GM12878 (cell line): ENCODE data around the gene HIVEP2. TPM values are rescaled to one million over a fixed set of nuclear protein-coding genes. Genes with fewer than 3 reads are reported as not detected.
A peak's percentile ranks its signal among the peaks of the same experiment; 100 is the strongest.

Experiments
- ATAC-seq: fragments of 200-7000 bp; cut with Tn5 transposase; 3 replicates; pipeline ENCODE4 v1.9.1; 2020; ENCODE audit warnings: mild to moderate bottlenecking, moderate library complexity
- BruUV-seq: library from RNA; stranded (reverse); fragments of 400-500 nt; replicated peaks from 2 replicates; lab custom pipeline; 2021; lab: Mats Ljungman, UMichigan
- CTCF ChIA-PET: fragments of 300-600 bp; sonication (Branson Sonifier 250); formaldehyde crosslinking; extraction: SDS; loops from one replicate; lab custom pipeline; 2021; ENCODE audit warnings: inconsistent platforms; lab: Yijun Ruan, JAX
- POLR2A ChIA-PET: fragments of 350-600 bp; formaldehyde crosslinking; extraction: SDS; loops from one replicate; lab custom pipeline; 2021; ENCODE audit warnings: inconsistent platforms; lab: Charles Lee
- RAD21 ChIA-PET: fragments of 300-600 bp; sonication (Branson Sonifier 250); formaldehyde crosslinking; loops from one replicate; lab custom pipeline; 2023; ENCODE audit warnings: antibody characterized with exemption; ENCODE audit not compliant: unreplicated experiment; lab: Charles Lee
- SMC1A ChIA-PET: fragments of 300-600 bp; sonication (Branson Sonifier 250); formaldehyde crosslinking; loops from one replicate; lab custom pipeline; 2023; ENCODE audit not compliant: unreplicated experiment, uncharacterized antibody; lab: Charles Lee
- DNase-seq: peaks from one replicate; pipeline ENCODE4 v3.0.0-alpha.2; 2011; ENCODE audit warnings: low read depth, low spot score
- FAIRE-seq: peaks from 3 replicates; lab custom pipeline; 2011; peaks lifted over from hg19 to GRCh38; lab: Jason Lieb, UNC
- H2AFZ ChIP-seq: 2 replicates; pipeline ENCODE4 v1.6.0; 2011; ENCODE audit warnings: low read depth, low read length, control low read depth; ENCODE audit not compliant: control insufficient read depth
- H3K27ac ChIP-seq: 2 replicates; pipeline ENCODE4 v1.5.1; 2011; ENCODE audit warnings: control low read depth; ENCODE audit not compliant: control insufficient read depth, insufficient read depth
- H3K27me3 ChIP-seq, 2 experiments: replicated peaks in 1 of 2; 2 replicates each; pipeline versions ENCODE4 v1.6.0 to v1.6.1; 2011; ENCODE audit warnings: low read length in 1 of 2; ENCODE audit not compliant: control insufficient read depth in 2 of 2, insufficient read depth in 2 of 2
- H3K36me3 ChIP-seq, 2 experiments: 2 replicates each; pipeline ENCODE4 v1.5.1; 2011; ENCODE audit warnings: low read length in 1 of 2; ENCODE audit not compliant: control insufficient read depth in 2 of 2, insufficient read depth in 2 of 2
- H3K4me1 ChIP-seq: 2 replicates; pipeline ENCODE4 v1.6.1; 2011; ENCODE audit warnings: mild to moderate bottlenecking, low read length, moderate library complexity, mixed read lengths; ENCODE audit not compliant: control insufficient read depth, insufficient read depth
- H3K4me2 ChIP-seq: 2 replicates; pipeline ENCODE4 v1.6.0; 2011; ENCODE audit warnings: control low read depth; ENCODE audit not compliant: control insufficient read depth, insufficient read depth
- H3K4me3 ChIP-seq: fragments of 200-600 bp; sonication (generic); 2 replicates; pipeline ENCODE4 v1.5.1; 2016
- H3K79me2 ChIP-seq: 2 replicates; pipeline ENCODE4 v1.6.0; 2011; ENCODE audit warnings: low read length; ENCODE audit not compliant: control insufficient read depth, insufficient read depth
- H3K9ac ChIP-seq: 2 replicates; pipeline ENCODE4 v1.8.0; 2011; ENCODE audit warnings: low read length, control low read depth, mixed read lengths; ENCODE audit not compliant: control insufficient read depth, insufficient read depth
- H3K9me3 ChIP-seq: replicated peaks from 3 replicates; pipeline ENCODE4 v1.5.1; 2011; ENCODE audit warnings: mild to moderate bottlenecking, low read length; ENCODE audit not compliant: control insufficient read depth, insufficient read depth
- H4K20me1 ChIP-seq: 2 replicates; pipeline ENCODE4 v1.6.0; 2011; ENCODE audit not compliant: control insufficient read depth, insufficient read depth
- ASH2L ChIP-seq: fragments of 300-600, 200-600 bp; sonication (generic); IDR thresholded peaks from 2 replicates; pipeline ENCODE4 v1.6.1; 2017; ENCODE audit warnings: low read depth, mild to moderate bottlenecking, borderline replicate concordance
- EZH2 ChIP-seq: IDR thresholded peaks from 2 replicates; pipeline ENCODE4 v1.6.1; 2012; ENCODE audit warnings: low read depth, mild to moderate bottlenecking, control low read depth, inconsistent platforms, low read length, borderline replicate concordance; ENCODE audit not compliant: control insufficient read depth
- FOXM1 ChIP-seq: IDR thresholded peaks from 2 replicates; pipeline ENCODE4 v1.6.1; 2012; ENCODE audit warnings: low read depth, mild to moderate bottlenecking, inconsistent platforms, low read length, moderate library complexity
- GATAD2B ChIP-seq: fragments of 450-650 bp; conservative IDR thresholded peaks from 2 replicates; pipeline ENCODE4 v1.6.1; 2017; ENCODE audit warnings: low read depth, mild to moderate bottlenecking, moderate library complexity
- IRF3 ChIP-seq: fragments of 450-650 bp; IDR thresholded peaks from 2 replicates; pipeline ENCODE4 v1.6.1; 2014; ENCODE audit warnings: mild to moderate bottlenecking
- KDM1A ChIP-seq: fragments of 200-600 bp; sonication (generic); IDR thresholded peaks from 2 replicates; pipeline ENCODE4 v1.6.1; 2016; ENCODE audit warnings: borderline replicate concordance
- MXI1 ChIP-seq: fragments of 150-350 bp; IDR thresholded peaks from 2 replicates; pipeline ENCODE4 v1.6.1; 2011; ENCODE audit warnings: low read depth, mild to moderate bottlenecking, inconsistent platforms, low read length, improper control_type of control experiment
- RB1 ChIP-seq: fragments of 450-650 bp; formaldehyde crosslinking; IDR thresholded peaks from 2 replicates; pipeline ENCODE4 v1.6.1; 2017; ENCODE audit warnings: mild to moderate bottlenecking, borderline replicate concordance
- SMAD5 ChIP-seq: IDR thresholded peaks from 2 replicates; pipeline ENCODE4 v1.6.1; 2016; ENCODE audit warnings: antibody characterized with exemption, low read depth
- SMC3 ChIP-seq: IDR thresholded peaks from 2 replicates; pipeline ENCODE4 v1.6.1; 2011; ENCODE audit warnings: low read length, improper control_type of control experiment, borderline replicate concordance
- SPI1 ChIP-seq: IDR thresholded peaks from 2 replicates; pipeline ENCODE4 v1.6.1; 2011; ENCODE audit warnings: low read depth, mild to moderate bottlenecking, low read length, moderate library complexity, borderline replicate concordance; ENCODE audit not compliant: insufficient read depth
- SRF ChIP-seq, 2 experiments: IDR thresholded peaks; 2 replicates each; pipeline ENCODE4 v1.6.1; 2011; ENCODE audit warnings: low read depth in 2 of 2, low read length in 2 of 2, mild to moderate bottlenecking in 1 of 2, moderate library complexity in 1 of 2
- WGBS: methylation state at CpG from one replicate; pipeline ENCODE4 v1.1.6; 2016; ENCODE audit warnings: low lambda C conversion rate; ENCODE audit not compliant: insufficient replicate concordance, insufficient coverage; ENCODE audit errors: missing lambda C conversion rate; 5-methylcytosine and 5-hydroxymethylcytosine counted together
- in situ Hi-C: fragments of 300-500 bp; cut with MboI; formaldehyde crosslinking; loops from 9 replicates; pipeline ENCODE4 v1.14.3; 2018; ENCODE audit warnings: mixed read lengths
- intact Hi-C: fragments of 100-400 bp; cut with micrococcal nuclease; formaldehyde crosslinking; loops from one replicate; pipeline ENCODE4 v1.14.2; 2022; ENCODE audit not compliant: unreplicated experiment
- polyA plus RNA-seq, 11 experiments: library from polyadenylated mRNA; depleted of rRNA in 4 of 11; unstranded in 6 of 11; stranded (reverse) in 5 of 11; fragments of >200 nt; fragmentation: Nextera tagmentation in 4 of 11; fragmentation: Illumina TruSeq in 1 of 11; extraction: Ambion mirVana in 4 of 11; extraction: Trizol in 1 of 11; gene quantifications; 1 replicate in 1 of 11; 2 replicates in 10 of 11; pipeline versions ENCODE4 v1.2.1 to v1.2.3, GENCODE V29; 2011 to 2016; ENCODE audit warnings: inconsistent platforms in 2 of 11, missing spikeins in 2 of 11, low read depth in 1 of 11
- total RNA-seq, 4 experiments: library from RNA; depleted of rRNA in 3 of 4; stranded (reverse); fragments of >200 nt in 3 of 4; fragmentation: Illumina TruSeq in 1 of 4; extraction: Trizol in 1 of 4; gene quantifications; 2 replicates each; pipeline versions ENCODE4 v1.2.1 to v1.2.3, GENCODE V29; 2013 to 2021
- TF ChIP-seq, protein P1 (sequence below): fragments of 150-350 bp; IDR thresholded peaks from 2 replicates; pipeline ENCODE4 v1.6.1; 2014; ENCODE audit warnings: mild to moderate bottlenecking, low read depth, low read length

Gene HIVEP2
- total and polyA plus RNA-seq, 10 of the 15 experiments (the other 5 are each of a cell fraction or from before 2014, with no cell fraction given) = 1.2 to 15.7 (median 10.2) TPM

DNA sequence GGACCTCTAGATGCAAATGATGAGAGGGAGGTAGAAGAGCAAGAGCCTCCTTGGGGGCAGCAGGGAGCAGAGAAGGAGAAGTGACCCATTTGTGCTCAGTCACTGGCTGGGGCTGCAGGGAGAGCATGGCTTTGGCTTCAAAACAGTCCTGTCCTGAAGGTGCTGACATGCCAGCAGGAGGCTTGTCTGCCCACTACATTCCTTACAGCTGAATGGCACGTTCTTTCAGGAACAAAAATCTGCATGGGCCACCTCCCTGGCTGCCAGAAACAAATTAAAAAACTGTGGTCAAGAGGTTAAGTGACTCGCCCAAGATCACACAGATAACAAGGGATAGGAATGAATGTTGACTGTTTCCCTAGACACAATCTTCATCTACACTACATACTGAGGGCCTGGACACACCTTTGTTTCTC lies 188.8 kb downstream of the HIVEP2 start:
- H3K9me3 ChIP-seq = no peaks in the 10 kb centered on the region
- POLR2A ChIA-PET = no interaction called here
- DNase-seq (no peak), FAIRE-seq (no peak)
- H3K4me3 ChIP-seq = no peak overlapping the region
- RAD21 ChIA-PET = no interaction called here
- H3K4me1 ChIP-seq = no peaks in the 10 kb centered on the region
- in situ Hi-C loops = no loop called here
- CTCF ChIA-PET = interaction anchor here (0.7 to 1.0 kb wide), 2 partner anchors 9 to 32 kb away, joined by 3 read pairs; no protein-coding TSS in a partner anchor
- H4K20me1 ChIP-seq = no peaks in the 10 kb centered on the region
- no peaks in the 10 kb centered on the region for H3K27me3 ChIP-seq
- SMC1A ChIA-PET = interaction anchor here (2.0 kb wide), 1 partner anchor 9 kb away, joined by 7 read pairs; no protein-coding TSS in a partner anchor
- BruUV-seq = no TSS peak
- no peak overlapping the region for H2AFZ ChIP-seq
- H3K4me2 ChIP-seq = no peak overlapping the region
- H3K36me3 ChIP-seq = peaks cover 21 to 28% of the 10 kb centered on the region in 2 experiments
- H3K9ac ChIP-seq = no peak overlapping the region
- H3K79me2 ChIP-seq = no peaks in the 10 kb centered on the region
- no peak overlapping the region for H3K27ac ChIP-seq
- TF ChIP-seq, protein P1, sequence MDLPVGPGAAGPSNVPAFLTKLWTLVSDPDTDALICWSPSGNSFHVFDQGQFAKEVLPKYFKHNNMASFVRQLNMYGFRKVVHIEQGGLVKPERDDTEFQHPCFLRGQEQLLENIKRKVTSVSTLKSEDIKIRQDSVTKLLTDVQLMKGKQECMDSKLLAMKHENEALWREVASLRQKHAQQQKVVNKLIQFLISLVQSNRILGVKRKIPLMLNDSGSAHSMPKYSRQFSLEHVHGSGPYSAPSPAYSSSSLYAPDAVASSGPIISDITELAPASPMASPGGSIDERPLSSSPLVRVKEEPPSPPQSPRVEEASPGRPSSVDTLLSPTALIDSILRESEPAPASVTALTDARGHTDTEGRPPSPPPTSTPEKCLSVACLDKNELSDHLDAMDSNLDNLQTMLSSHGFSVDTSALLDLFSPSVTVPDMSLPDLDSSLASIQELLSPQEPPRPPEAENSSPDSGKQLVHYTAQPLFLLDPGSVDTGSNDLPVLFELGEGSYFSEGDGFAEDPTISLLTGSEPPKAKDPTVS = no peak
- no peak for TF ChIP-seq MXI1
- TF ChIP-seq SMC3 = no peak
- TF ChIP-seq SPI1 = no peak
- no peak for TF ChIP-seq FOXM1
- no peak for TF ChIP-seq IRF3
- no peak for TF ChIP-seq SMAD5
- TF ChIP-seq RB1 = no peak
- no peak for TF ChIP-seq SRF (IDR thresholded peaks at IDR 0.05; ENCODE audit: low read depth in 2 of 2, low read length in 2 of 2)
- TF ChIP-seq KDM1A = no peak
- no peak for TF ChIP-seq ASH2L
- no peak for TF ChIP-seq EZH2
- no peak for TF ChIP-seq GATAD2B
- TF ChIP-seq, all 136 proteins: peak for 0
- 92% methylated on average over 2 of the region's 2 CpGs for WGBS
- intact Hi-C loops = no loop called here
- peak; percentile 54 for ATAC-seq
